ENCODE results near the gene PGAM5. TPM values are rescaled to one million over a fixed set of nuclear protein-coding genes. Genes with fewer than 3 reads are reported as not detected.

The PGAM5 gene
- polyA plus RNA-seq, 1 donor from 2014 or later, result 32.5 TPM

- Histone ChIP-seq H3K36me3 (ENCODE audit: insufficient read depth, low read length) (no peaks in the 10 kb centered on the region), H4K20me1 (ENCODE audit: insufficient read depth) (no peaks in the 10 kb centered on the region), H3K9ac (ENCODE audit: low read length) (no peak overlapping the region), H3K79me2 (replicated peaks; ENCODE audit: insufficient read depth, low read length) (no peaks in the 10 kb centered on the region), H3K9me3 (ENCODE audit: low read length) (no peaks in the 10 kb centered on the region), H3K4me2 (ENCODE audit: low read length) (no peak overlapping the region), H3K4me3 (ENCODE audit: low read length) (no peak overlapping the region), H3F3A (ENCODE audit: insufficient read depth, low read length, poor library complexity, severe bottlenecking) (no peaks in the 10 kb centered on the region), H3K27me3 (ENCODE audit: insufficient read depth, low read depth, low read length) (no peaks in the 10 kb centered on the region), H2AFZ (ENCODE audit: low read depth, low read length) (no peak overlapping the region), H3K9me2 (ENCODE audit: insufficient read depth, low read length) (no peaks in the 10 kb centered on the region), H3K27ac (ENCODE audit: low read length) (no peak overlapping the region)
- TF ChIP-seq POLR2AphosphoS5 (IDR thresholded peaks at IDR 0.05) (no peak), EZH2 (IDR thresholded peaks at IDR 0.05; ENCODE audit: borderline replicate concordance, insufficient read depth, low read length, poor library complexity, severe bottlenecking) (no peak), TAF1 (IDR thresholded peaks at IDR 0.05; ENCODE audit: low read depth) (no peak), REST (IDR thresholded peaks at IDR 0.05; ENCODE audit: borderline replicate concordance) (no peak), CTCF (IDR thresholded peaks at IDR 0.05; ENCODE audit: poor library complexity, severe bottlenecking) (no peak), EP300 (conservative IDR thresholded peaks at IDR 0.05; ENCODE audit: poor library complexity, severe bottlenecking) (no peak), SMC3 (conservative IDR thresholded peaks at IDR 0.05; ENCODE audit: poor library complexity) (no peak)
These were observed 15.2 kb upstream of the PGAM5 start for GRCh38 chr12:132695431-132695830.

- Histone ChIP-seq H3K4me2 (ENCODE audit: low read length) (no peak overlapping the region), H3K4me3 (ENCODE audit: low read length) (no peak overlapping the region), H3K9me2 (ENCODE audit: insufficient read depth, low read length) (no peaks in the 10 kb centered on the region), H3K9me3 (ENCODE audit: low read length) (no peaks in the 10 kb centered on the region), H3K79me2 (replicated peaks; ENCODE audit: insufficient read depth, low read length) (no peaks in the 10 kb centered on the region), H3K36me3 (ENCODE audit: insufficient read depth, low read length) (no peaks in the 10 kb centered on the region), H3K27ac (ENCODE audit: low read length) (no peak overlapping the region), H3K9ac (ENCODE audit: low read length) (no peak overlapping the region), H2AFZ (ENCODE audit: low read depth, low read length) (no peak overlapping the region), H3K27me3 (ENCODE audit: insufficient read depth, low read depth, low read length) (no peaks in the 10 kb centered on the region), H4K20me1 (ENCODE audit: insufficient read depth) (no peaks in the 10 kb centered on the region), H3F3A (ENCODE audit: insufficient read depth, low read length, poor library complexity, severe bottlenecking) (no peaks in the 10 kb centered on the region)
- TF ChIP-seq REST (IDR thresholded peaks at IDR 0.05; ENCODE audit: borderline replicate concordance) (no peak), EP300 (conservative IDR thresholded peaks at IDR 0.05; ENCODE audit: poor library complexity, severe bottlenecking) (no peak), CTCF (IDR thresholded peaks at IDR 0.05; ENCODE audit: poor library complexity, severe bottlenecking) (no peak), MXI1 (conservative IDR thresholded peaks at IDR 0.05; ENCODE audit: poor library complexity, severe bottlenecking) (no peak), POLR2AphosphoS5 (IDR thresholded peaks at IDR 0.05) (no peak), TAF1 (IDR thresholded peaks at IDR 0.05; ENCODE audit: low read depth) (no peak), EZH2 (IDR thresholded peaks at IDR 0.05; ENCODE audit: borderline replicate concordance, insufficient read depth, low read length, poor library complexity, severe bottlenecking) (no peak)
These were observed 12.3 kb upstream of the PGAM5 start for GRCh38 chr12:132698341-132698740.
